Measurements from ENCODE around the gene USP11. TPM values are rescaled to one million over a fixed set of nuclear protein-coding genes. Genes with fewer than 3 reads are reported as not detected.

USP11 gene
- total RNA-seq, 1 experiment from 2014 or later, result 61.2 TPM

GRCh38 chrX:47245156-47245555, 12.3 kb downstream of the USP11 start:
- no peaks in the 10 kb centered on the region for H3K4me1 ChIP-seq
- no peaks in the 10 kb centered on the region for H3K27me3 ChIP-seq (replicated peaks; ENCODE audit: control insufficient read depth, insufficient read depth, low read length)
- intact Hi-C loops (cut with micrococcal nuclease; ENCODE audit: unreplicated experiment), result no loop called here
- no peaks in the 10 kb centered on the region for H3K27me3 Mint-ChIP-seq (ENCODE audit: insufficient read depth, unreplicated experiment)
- DNase-seq, result no peak
- no peak for TF ChIP-seq CTCF (IDR thresholded peaks at IDR 0.05; ENCODE audit: insufficient read depth in 1 of 2, low read depth in 1 of 2, low read length in 1 of 2, severe bottlenecking in 1 of 2, unreplicated experiment in 1 of 2)
- CTCF ChIA-PET, result interaction anchor here (0.7 kb wide), 1 partner anchor 252 kb away, joined by 6 read pairs; no protein-coding TSS in a partner anchor
- POLR2A ChIA-PET, result no interaction called here
- BruUV-seq (replicated peaks), result no TSS peak
- H3K36me3 ChIP-seq (ENCODE audit: control insufficient read depth, insufficient read depth, low read length), result no peaks in the 10 kb centered on the region; the same call in 1 of the 2 replicates
- H3K4me1 Mint-ChIP-seq (ENCODE audit: low read depth, unreplicated experiment), result no peaks in the 10 kb centered on the region
- no peak overlapping the region for H3K4me3 Mint-ChIP-seq (ENCODE audit: unreplicated experiment)
- H3K4me3 ChIP-seq (ENCODE audit: low read depth, low read length), result no peak overlapping the region
- peaks cover 22% of the 10 kb centered on the region for H3K36me3 Mint-ChIP-seq (ENCODE audit: insufficient read depth, unreplicated experiment)
- no peaks in the 10 kb centered on the region for H3K9me3 Mint-ChIP-seq (ENCODE audit: unreplicated experiment)
- H3K9me3 ChIP-seq, result no peaks in the 10 kb centered on the region
- no peak overlapping the region for H3K27ac Mint-ChIP-seq (ENCODE audit: unreplicated experiment)

GRCh38 chrX:47247206-47247998, 14.6 kb downstream of the USP11 start:
- Mint-ChIP-seq H3K36me3 (ENCODE audit: insufficient read depth, unreplicated experiment) (peaks cover 22% of the 10 kb centered on the region), H3K27ac (ENCODE audit: unreplicated experiment) (peak overlapping the region; percentile 34), H3K9me3 (ENCODE audit: unreplicated experiment) (no peaks in the 10 kb centered on the region), H3K4me3 (ENCODE audit: unreplicated experiment) (no peak overlapping the region), H3K27me3 (ENCODE audit: insufficient read depth, unreplicated experiment) (no peaks in the 10 kb centered on the region), H3K4me1 (ENCODE audit: low read depth, unreplicated experiment) (no peaks in the 10 kb centered on the region)
- Histone ChIP-seq H3K4me1 (no peaks in the 10 kb centered on the region), H3K27me3 (replicated peaks; ENCODE audit: control insufficient read depth, insufficient read depth, low read length) (no peaks in the 10 kb centered on the region), H3K4me3 (ENCODE audit: low read depth, low read length) (no peak overlapping the region), H3K36me3 (ENCODE audit: control insufficient read depth, insufficient read depth, low read length) (no peaks in the 10 kb centered on the region), H3K9me3 (no peaks in the 10 kb centered on the region)
- TF ChIP-seq CTCF (IDR thresholded peaks at IDR 0.05; ENCODE audit: insufficient read depth in 1 of 2, low read depth in 1 of 2, low read length in 1 of 2, severe bottlenecking in 1 of 2, unreplicated experiment in 1 of 2), result no peak
- CTCF ChIA-PET, result no interaction called here
- intact Hi-C loops (cut with micrococcal nuclease; ENCODE audit: unreplicated experiment), result no loop called here
- POLR2A ChIA-PET, result no interaction called here
- no TSS peak for BruUV-seq (replicated peaks)
- no peak for DNase-seq

- Histone ChIP-seq H3K27me3 (replicated peaks; ENCODE audit: control insufficient read depth, insufficient read depth, low read length) (no peaks in the 10 kb centered on the region), H3K4me1 (no peaks in the 10 kb centered on the region), H3K9me3 (no peaks in the 10 kb centered on the region), H3K36me3 (ENCODE audit: control insufficient read depth, insufficient read depth, low read length) (no peaks in the 10 kb centered on the region), H3K4me3 (ENCODE audit: low read depth, low read length) (no peak overlapping the region)
- no TSS peak for BruUV-seq (replicated peaks)
- no peak for DNase-seq
- TF ChIP-seq CTCF (IDR thresholded peaks at IDR 0.05; ENCODE audit: insufficient read depth in 1 of 2, low read depth in 1 of 2, low read length in 1 of 2, severe bottlenecking in 1 of 2, unreplicated experiment in 1 of 2), result no peak
- ChIA-PET POLR2A (no interaction called here), CTCF (no interaction called here)
- Mint-ChIP-seq H3K4me1 (ENCODE audit: low read depth, unreplicated experiment) (no peaks in the 10 kb centered on the region), H3K4me3 (ENCODE audit: unreplicated experiment) (no peak overlapping the region), H3K36me3 (ENCODE audit: insufficient read depth, unreplicated experiment) (peaks cover 22% of the 10 kb centered on the region), H3K27ac (ENCODE audit: unreplicated experiment) (peak overlapping the region; percentile 34), H3K9me3 (ENCODE audit: unreplicated experiment) (no peaks in the 10 kb centered on the region), H3K27me3 (ENCODE audit: insufficient read depth, unreplicated experiment) (no peaks in the 10 kb centered on the region)
- intact Hi-C loops (cut with micrococcal nuclease; ENCODE audit: unreplicated experiment), result no loop called here
These were observed 15.2 kb downstream of the USP11 start for GRCh38 chrX:47247999-47248320.

Measured in Caco-2 (cell line).